HG03025 (cell line): ENCODE results near the gene NDOR1.

Experiments used
- ATAC-seq: cut with Tn5 transposase; IDR thresholded peaks from one replicate; pipeline ENCODE4 v1.9.1; 2021; ENCODE audit warnings: mild to moderate bottlenecking, moderate library complexity; ENCODE audit not compliant: unreplicated experiment, low FRiP score

The NDOR1 gene

DNA sequence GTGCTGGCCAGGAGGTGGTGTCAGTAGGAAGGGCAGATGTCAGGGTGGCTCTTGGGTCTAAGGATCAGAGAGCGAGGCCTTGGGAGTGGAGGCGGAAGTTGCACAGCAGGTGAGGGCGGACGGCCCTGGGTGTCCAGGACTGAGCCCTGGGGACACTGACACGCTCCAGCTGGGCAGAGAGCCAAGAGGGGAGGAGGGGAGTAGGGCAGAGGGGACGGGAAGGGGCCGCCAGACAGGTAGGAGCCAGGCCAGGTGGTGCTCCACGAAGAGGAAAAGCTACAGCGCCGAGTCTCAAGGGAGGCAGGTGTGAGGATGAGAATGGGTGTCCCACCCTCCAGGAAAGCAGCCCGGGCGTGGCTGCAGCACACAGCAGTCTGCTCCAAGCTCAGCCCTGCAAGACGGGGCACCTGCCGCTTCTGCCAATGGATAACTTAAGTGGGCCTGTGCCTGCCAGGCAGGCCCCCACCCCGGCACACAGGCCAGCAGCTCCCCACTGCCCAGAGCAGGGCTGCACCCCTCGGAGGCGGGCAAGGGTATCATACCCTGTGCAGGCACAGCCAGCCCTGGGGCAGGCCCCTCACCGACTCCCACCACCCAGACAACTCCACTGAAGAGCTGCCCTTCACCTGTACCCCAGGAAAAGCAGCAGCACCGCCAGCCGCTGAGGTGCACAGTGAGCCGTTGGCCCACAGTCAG lies 9.8 kb upstream of the NDOR1 start:
- no peak for ATAC-seq

DNA sequence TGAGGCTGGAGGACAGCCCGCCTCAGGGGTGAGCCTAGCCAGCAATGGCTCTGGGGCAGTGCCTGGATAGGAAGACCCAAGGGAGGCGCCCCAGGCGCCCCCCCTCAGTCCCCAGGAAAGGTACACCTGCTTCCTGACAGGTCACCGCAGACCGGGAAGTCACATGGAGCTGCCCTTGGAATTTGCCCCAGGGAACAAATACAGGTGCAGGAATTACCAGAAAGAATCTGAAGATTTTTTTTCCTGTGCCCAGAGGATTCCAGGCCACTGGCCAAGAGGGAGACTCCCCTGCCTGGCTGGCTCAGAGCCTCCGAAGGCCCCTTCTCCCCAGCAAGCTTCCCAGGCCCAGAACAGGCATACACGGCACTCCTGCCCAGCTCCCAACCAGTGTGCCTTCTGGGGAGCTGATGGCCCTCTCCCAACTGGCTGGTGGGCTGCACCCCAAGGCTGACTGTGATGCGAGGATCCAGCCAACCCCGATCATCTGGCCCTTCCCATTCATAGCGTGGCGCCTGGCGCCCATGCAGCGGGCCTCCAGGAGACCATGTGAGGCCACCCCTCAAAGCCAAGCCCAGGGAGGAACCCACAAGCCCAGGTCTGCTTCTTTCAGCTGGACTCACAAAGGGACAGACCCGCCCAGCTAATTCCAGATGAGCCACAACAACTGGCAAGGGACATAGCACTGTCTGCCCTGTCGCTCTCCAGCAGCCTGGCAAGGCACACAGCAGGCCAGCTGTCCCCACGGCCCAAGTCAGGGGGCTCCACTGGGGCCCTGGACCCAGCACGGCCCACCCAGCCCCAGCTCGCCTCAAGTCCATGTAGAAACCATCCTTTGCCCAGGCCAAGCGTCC lies 7.2 kb upstream of the NDOR1 start:
- no peak for ATAC-seq

DNA sequence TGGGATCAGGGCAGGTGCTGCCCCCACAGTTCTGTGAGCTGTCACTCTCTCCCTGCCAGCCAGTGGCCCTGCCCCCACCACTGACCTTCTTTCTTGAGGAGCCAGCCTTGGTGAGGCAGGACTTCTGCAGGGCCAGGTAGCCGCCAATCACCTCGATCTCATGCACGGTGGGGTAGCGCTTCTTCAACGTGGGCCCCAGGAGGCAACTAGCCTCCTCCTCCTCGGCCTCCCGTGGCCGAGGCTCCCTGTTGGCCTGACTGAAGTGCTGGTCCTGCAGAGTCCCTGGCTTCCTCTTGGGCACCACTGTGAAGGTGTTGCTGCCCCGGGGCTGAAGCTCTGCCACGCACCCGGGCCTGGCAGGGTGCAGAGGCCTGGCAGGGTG lies 6.6 kb upstream of the NDOR1 start:
- no peak for ATAC-seq

DNA sequence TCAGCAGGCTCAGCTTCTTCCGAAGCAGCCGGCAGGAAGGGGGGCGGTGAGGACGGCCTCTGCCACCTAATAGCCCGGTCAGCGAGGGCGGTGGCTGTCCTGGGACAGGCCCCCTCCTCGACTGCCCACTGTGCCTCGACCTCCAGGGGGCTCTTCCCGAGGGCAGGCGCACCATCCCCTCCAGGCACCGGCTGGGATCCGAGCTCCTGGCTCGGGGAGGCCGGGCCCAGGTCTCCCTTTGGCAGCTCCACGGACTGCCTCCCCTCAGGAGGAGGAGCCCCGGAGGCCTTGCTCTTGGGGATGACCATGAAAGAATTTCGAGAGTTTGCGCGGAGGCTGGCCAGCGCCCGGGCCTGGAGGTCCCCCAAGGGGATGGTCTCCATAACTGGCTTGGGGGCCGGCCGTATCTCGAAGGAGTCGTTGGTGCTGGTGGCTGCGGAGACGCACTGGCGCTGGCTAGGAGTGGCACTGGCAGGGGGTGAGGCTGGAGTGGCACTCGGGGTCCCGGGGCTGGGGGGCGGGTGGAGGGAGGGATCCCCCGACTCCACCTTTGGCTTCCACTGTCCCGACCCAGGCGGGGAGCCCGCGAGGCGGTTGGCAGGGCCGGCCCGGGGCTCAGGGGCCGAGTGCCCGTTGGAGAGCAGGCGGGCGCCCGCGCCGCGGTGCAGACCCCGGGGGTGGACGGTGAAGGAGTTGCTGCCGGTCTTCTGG lies 5.9 kb upstream of the NDOR1 start:
- ATAC-seq: no peak

DNA sequence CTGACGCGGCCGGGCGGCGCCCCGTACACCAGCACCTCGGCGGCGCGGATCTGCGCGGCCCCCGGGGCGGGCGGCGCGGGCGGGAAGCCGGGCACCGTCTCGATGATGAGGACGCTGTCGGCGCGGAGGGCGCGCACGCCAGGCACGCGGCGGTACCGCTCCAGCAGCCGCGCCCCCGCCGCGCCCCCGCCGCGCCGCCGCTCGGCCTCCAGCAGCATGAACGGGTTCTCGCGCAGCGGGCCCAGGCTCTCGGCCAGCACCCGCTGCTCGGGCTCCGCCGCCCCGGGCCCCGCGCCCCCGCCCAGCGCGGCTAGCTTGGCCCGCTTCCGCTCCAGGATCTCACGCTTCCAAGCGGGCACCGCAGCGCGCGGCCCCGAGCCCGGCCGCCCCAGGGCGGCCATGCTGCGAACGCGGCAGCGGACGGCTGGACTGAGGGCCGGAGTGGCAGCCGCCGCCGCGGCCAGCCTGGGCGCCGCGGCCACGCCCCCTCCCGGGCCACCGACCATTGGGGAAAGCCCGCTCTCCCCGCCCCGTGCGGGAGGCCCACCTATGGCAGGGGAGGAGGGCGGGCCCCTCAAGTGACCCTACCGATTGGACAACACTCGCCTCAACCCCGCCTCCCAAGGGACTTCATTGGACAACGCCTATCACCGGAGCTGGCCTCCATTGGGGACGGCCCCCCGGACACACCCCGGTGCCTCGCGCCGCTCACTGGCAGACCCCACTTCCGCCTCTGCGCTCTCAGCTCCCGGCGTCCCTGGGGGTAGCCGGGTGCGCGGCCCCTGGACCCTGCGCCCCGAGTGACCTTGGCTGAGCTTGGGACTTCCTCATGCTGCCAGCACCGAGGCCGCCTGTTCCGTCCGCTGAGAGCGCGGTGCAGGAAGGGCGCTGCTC lies 4.9 kb upstream of the NDOR1 start, which contains the start of gene TPRN:
TSS of gene TPRN (minus strand) at position 431 of the 894 bp plus-strand sequence. CDS start at position 401, 30 bp downstream.
- ATAC-seq: peak; percentile 73

DNA sequence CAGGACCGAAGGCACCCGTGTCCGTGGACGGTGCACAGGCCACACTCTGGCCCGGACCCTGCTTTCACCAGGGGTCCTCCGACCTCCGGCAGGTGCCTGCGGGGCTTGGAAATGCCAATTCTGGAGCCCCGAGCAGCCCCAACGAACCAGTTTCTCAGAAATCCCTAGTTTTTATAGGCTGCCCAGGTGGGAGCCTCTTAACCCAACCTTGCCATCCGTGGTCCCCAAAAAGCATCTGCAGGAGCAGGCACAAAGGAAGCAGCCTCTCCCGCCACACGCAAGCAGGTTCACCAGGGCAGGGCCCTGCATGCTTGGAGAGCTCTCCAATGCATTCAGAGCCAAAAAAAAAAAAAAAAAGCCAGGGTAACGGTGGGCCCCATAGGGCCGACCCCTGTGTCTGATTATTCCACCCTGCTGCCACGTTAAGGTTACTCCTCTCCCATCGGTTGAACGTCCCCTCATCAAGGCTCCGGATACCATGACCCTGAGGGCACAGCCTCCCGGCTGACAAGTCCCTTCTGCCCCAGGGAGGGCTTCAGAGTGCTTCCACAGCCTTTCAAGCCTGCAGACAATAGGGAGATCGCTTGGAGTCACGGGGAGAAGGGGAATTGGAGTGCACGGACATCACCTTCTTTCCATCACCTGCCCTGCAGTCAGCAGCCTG lies 4.2 kb upstream of the NDOR1 start:
- ATAC-seq: no peak

DNA sequence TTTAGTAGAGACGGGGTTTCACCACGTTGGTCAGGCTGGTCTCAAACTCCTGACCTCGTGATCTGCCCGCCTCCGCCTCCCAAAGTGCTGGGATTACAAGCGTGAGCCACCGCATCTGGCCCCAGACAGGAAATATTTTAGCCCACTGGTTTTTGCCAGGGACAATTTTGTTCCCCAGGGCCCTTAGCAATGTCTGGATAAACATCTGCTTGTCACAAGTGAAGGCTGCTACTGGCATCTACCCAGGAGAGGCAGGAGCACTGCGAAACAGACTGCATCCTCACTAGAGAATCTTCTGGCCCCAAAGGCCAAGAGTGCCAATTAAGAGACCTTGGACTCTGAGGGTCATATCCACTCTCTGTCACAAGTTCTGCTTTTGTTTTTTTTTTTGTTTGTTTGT lies 2.5 kb upstream of the NDOR1 start:
- no peak for ATAC-seq

DNA sequence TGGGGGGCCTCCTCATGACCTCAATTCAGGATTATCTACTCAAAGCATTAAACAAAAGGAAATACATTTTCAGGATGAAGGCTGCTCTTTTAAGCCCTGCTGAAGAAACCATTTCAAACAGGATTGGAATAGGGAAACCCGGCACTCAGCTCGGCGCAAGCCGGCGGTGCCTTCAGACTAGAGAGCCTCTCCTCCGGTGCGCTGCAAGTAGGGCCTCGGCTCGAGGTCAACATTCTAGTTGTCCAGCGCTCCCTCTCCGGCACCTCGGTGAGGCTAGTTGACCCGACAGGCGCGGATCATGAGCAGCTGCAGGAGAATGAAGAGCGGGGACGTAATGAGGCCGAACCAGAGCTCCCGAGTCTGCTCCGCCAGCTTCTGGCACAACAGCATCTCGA lies 772 bp upstream of the NDOR1 start:
- no peak for ATAC-seq

DNA sequence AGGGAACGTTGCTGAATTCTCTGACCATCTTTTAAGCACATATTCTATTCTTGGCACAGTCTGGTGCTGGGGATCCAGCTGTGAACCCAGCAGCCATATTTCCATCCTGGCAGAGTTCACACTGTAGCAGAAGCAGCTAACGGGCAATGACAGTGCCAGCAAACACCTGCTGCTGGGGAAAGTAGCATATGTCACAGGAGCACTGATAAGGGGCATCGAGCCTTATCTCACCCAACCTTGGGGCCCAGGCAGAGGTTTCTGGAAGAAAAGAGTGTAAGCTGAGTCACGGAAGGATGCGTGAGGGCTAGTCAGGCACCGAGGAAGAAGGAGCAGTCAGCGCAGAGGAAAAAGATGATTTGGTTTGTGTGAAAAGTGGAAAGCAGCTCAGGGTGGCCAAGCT lies 1.1 kb downstream of the NDOR1 start:
- ATAC-seq: no peak

DNA sequence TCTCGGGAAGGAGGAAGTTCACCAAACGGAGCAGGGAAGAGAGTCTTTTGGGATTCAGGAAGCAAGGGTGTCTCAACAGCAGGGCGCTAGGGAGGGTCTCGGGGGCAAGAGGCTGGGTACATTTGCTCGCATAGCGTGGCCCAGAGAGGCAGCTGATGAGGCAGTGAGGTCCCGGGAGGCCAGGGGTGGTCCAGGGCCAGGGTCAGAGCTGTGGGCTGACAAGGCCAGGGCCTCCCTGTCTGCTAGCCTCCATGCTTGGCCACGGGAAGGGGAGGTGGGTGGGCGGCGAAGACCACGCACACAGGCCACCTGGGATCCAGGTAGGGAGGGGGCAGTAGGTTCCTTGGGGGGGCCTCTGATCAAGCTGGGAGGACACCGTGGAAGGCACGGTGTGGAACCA lies 6.0 kb downstream of the NDOR1 start:
- no peak for ATAC-seq

DNA sequence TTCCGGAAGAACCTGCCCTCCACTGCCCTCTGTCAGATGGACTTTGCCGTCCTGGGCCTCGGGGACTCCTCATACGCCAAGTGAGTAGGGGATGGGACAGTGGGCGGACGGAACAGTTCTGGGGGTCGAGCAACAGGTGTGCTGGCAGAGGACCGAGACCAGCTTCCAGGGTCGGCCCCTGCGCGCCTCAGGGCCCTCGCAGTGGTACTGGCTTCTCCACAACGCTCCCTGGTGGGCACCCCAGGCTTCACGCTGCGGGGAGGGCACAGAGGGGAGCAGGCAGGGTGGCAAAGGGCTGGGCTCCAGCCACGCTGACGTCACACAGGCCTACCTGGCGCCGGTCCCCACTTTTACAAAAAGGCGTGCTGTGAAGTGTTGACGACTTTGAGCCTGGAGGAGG lies 7.0 kb downstream of the NDOR1 start:
- ATAC-seq: no peak

DNA sequence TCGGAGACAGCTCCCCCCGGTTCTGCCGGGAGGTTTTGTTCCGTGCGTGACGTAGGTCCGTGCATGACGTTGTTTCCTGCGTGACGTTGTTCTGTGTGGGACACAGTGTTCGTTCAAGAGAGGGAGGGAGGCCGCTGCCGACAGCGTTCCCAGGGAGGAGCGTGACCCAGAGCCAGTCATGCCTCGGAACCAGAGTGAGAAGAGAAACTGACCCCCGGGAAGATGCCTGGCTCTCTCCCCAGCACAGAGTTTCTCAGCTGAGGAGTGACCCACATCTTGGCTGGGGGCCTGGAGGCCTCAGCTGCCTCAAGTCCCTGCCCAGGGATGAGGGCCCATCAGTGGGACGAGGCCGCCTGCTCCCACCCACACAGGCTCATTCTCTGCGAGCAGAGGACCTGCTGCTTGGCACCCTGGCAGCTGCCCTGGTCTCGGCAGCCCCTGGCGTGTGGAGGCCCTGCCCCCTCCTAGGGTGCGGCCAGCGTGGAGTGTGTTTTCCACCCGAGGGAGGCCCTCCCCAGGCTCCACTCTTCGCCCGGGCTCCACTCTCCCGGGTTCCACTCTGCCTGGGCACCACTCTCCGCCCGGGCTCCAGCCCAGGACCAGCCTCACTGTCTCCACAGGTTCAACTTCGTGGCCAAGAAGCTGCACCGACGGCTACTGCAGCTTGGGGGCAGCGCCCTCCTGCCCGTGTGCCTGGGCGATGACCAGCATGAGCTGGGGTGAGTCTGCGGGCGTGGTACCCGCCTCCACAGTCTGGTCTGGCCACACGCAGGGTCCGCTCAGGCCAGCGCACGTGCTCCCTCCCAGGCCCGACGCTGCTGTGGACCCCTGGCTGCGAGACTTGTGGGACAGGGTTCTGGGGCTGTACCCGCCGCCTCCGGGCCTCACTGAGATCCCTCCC lies 7.9 kb downstream of the NDOR1 start:
- no peak for ATAC-seq

DNA sequence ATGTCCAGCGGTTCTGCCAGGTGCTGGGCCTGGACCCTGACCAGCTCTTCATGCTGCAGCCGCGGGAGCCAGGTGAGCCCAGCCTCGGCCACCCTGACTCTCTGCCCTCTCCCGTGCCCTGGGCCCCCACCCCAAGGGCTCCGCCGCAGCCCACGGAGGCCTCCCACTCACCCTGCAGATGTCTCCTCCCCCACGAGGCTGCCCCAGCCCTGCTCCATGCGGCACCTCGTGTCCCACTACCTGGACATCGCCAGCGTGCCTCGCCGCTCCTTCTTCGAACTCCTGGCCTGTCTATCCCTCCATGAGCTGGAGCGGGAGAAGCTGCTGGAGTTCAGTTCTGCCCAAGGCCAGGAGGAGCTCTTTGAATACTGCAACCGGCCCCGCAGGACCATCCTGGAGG lies 9.1 kb downstream of the NDOR1 start:
- ATAC-seq: no peak

DNA sequence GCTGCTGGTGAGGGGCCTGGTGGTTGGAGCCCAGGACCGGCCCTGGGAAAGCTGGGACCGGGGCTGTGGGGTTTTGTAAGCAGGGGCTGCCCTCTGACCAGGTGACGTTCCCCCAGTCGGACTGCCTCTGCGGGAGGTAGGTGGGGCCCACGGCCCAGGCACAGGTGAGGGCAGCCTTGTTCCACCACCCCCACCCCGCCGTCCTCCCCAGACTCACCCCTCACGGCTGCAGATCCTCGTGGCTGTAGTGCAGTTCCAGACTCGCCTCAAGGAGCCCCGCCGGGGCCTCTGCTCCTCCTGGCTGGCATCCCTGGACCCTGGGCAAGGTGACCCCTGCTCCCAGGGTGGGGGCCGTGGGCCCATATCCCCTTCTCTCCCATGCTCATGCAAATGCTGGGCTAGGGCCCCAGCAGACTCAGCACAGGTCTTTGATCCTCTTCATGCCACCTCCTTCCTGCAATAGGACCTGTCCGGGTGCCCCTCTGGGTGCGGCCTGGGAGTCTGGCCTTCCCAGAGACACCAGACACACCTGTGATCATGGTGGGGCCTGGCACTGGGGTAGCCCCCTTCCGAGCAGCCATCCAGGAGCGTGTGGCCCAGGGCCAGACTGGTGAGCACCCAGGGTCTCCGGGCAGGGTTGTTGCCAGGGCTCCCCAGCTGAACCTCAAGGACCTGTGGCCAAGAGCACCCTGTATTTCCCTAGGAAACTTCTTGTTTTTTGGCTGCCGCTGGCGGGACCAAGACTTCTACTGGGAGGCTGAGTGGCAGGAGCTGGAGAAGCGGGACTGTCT lies 9.9 kb downstream of the NDOR1 start:
- no peak for ATAC-seq

DNA sequence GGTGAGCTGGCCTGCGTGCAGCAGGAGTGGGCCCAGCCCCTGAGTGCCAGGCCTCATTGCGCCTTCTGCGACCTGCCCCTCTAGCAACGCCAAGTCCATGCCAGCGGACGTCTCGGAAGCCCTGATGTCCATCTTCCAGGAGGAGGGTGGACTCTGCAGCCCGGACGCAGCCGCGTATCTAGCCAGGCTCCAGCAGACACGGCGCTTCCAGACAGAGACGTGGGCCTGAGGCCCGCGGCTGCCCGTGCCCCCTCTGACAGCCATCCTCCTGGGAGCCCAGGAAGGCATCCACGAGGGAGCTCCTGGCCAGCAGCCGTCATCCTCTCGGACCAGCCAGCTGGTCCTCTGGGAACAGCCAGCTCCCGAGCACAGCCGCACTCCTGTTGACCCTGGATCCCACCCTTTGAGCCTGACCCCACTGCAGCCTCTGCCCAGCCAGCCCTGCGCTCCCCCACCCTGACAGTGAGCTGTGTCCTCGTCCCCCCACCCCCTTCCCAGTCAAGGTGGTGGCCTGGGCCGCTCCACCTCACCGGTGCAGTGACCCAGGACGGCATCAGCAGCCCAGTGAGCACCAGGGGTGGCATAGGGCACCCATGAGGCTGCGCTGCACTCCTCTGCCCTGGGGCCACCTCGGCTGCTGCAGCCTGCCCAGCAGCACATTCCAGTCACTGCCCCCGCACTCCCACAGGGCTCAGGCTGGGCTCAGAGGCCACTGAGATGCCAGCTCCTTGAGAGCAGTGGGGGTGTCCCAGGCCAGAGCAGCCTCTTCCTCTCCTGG lies 10.9 kb downstream of the NDOR1 start:
- no peak for ATAC-seq

DNA sequence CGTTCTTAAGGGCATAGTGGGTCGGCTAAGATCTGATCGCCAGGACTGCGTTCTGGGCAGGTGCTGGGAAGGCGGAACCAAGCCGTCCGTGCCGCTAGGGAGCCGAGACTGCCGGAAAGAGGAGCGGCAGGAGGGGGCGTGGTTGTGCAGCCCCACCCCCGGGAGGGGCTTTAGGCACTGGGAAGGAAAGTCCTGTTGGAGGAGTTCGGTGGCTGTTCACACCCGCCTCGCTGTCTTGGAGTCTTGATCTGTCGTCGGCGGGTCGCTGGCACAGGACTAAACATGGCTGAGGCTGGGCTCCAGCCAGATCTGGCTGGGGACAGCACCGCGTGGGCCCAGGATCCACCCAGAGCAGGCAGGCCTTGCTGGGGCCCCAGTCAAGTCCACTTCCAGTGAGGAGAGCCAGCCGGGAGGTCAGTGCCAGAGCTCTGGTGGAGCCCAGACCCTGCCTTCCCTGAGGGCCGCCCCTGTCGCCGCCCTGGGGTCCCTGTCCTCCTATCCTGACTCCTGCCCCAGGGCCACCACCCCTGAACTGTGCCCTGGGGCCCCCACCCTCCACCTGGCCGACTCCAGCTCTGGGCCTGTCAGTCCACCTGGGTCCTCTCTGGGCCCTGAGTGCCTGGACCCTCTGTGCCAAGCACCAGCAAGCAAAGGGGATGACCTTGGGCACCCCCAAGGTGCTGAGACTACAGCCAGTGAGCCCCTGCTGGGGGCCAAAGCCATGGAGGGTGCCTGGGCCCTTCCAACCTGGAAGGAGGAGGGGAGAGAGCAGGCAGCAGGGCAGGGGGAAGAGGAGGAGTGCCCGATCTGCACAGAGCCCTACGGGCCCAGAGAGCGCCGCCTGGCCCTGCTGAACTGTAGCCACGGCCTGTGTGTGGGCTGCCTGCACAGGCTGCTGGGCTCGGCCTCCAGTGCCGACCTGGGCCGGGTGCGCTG lies 12.0 kb downstream of the NDOR1 start:
- no peak for ATAC-seq
